Suprapubic skin (tissue), 4 donors: ENCODE results near the gene AP2A1. TPM values are rescaled to one million over a fixed set of nuclear protein-coding genes. Genes with fewer than 3 reads are reported as not detected.

Experiments used
- DNase-seq, 2 donors: peaks; one replicate each; pipeline ENCODE4 v3.0.0-alpha.2; 2019; ENCODE audit warnings: low spot score in 2 of 2
- H3K27ac ChIP-seq: fragments of 200-600 bp; sonication (generic); one replicate; pipeline ENCODE4 v1.5.1; 2019
- H3K27me3 ChIP-seq: fragments of 200-600 bp; sonication (generic); one replicate; pipeline ENCODE4 v1.5.1; 2019
- H3K36me3 ChIP-seq: fragments of 200-600 bp; sonication (generic); one replicate; pipeline ENCODE4 v1.5.1; 2019
- H3K4me1 ChIP-seq: fragments of 200-600 bp; sonication (generic); one replicate; pipeline ENCODE4 v1.5.1; 2019
- H3K4me3 ChIP-seq: fragments of 200-600 bp; sonication (generic); one replicate; pipeline ENCODE4 v1.5.1; 2019; ENCODE audit warnings: mild to moderate bottlenecking
- H3K9me3 ChIP-seq: fragments of 200-600 bp; sonication (generic); one replicate; pipeline ENCODE4 v1.5.1; 2019
- EP300 ChIP-seq: sonication (generic); formaldehyde crosslinking; IDR thresholded peaks from one replicate; pipeline ENCODE4 v1.6.1; 2017; ENCODE audit warnings: antibody characterized with exemption
- POLR2A ChIP-seq, 2 donors: fragments of 450-650 bp; IDR thresholded peaks; one replicate each; pipeline ENCODE4 v1.6.1; 2017; ENCODE audit warnings: antibody characterized with exemption in 2 of 2, mild to moderate bottlenecking in 2 of 2, moderate library complexity in 2 of 2
- POLR2AphosphoS5 ChIP-seq, 3 donors: sonication (generic); formaldehyde crosslinking; IDR thresholded peaks; one replicate each; pipeline ENCODE4 v1.6.1; 2017; ENCODE audit warnings: antibody characterized with exemption in 3 of 3
- WGBS: methylation state at CpG from one replicate; pipeline ENCODE4 v1.1.5; 2018; 5-methylcytosine and 5-hydroxymethylcytosine counted together
- total RNA-seq, 4 donors: library from RNA; depleted of rRNA; stranded (reverse); fragments of >200 nt; gene quantifications; one replicate each; pipeline ENCODE4 v1.1.0, GENCODE V29; 2016
- TF ChIP-seq, protein P1 (sequence below), 2 donors: fragments of 200-600 bp in 1 of 2; fragments of 450-650 bp in 1 of 2; sonication (generic) in 1 of 2; IDR thresholded peaks; one replicate each; pipeline ENCODE4 v1.5.1; 2016 to 2019; ENCODE audit warnings: antibody characterized with exemption in 2 of 2, mild to moderate bottlenecking in 1 of 2, moderate library complexity in 1 of 2

AP2A1 gene
- total RNA-seq, 4 donors from 2014 or later: 78.1 to 101 (median 93.4) TPM

DNA sequence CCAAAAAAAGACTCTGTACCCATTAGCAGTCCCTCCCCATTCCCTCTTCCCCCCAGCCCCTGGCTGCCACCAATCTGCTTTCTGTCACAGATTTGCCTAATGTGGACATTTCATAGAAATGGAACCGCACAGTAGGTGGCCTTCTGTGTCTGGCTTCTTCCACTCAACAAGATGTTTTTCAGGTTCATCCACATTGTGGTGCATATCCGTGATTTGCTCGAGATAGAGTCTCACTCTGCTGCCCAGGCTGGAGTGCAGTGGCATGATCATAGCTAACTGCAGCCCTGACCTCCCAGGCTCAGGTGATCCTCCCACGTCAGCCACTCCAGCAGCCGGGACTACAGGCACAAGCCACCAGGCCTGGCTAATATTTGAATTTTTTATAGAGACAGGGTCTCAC lies 20.9 kb downstream of the AP2A1 start:
- DNase-seq: no peak
- 80% methylated on average over 5 of the region's 5 CpGs for WGBS
- no peaks in the 10 kb centered on the region for H3K9me3 ChIP-seq
- TF ChIP-seq POLR2A (IDR thresholded peaks at IDR 0.05) (no peak), EP300 (no peak), POLR2AphosphoS5 (IDR thresholded peaks at IDR 0.05) (no peak)
- TF ChIP-seq, protein P1, sequence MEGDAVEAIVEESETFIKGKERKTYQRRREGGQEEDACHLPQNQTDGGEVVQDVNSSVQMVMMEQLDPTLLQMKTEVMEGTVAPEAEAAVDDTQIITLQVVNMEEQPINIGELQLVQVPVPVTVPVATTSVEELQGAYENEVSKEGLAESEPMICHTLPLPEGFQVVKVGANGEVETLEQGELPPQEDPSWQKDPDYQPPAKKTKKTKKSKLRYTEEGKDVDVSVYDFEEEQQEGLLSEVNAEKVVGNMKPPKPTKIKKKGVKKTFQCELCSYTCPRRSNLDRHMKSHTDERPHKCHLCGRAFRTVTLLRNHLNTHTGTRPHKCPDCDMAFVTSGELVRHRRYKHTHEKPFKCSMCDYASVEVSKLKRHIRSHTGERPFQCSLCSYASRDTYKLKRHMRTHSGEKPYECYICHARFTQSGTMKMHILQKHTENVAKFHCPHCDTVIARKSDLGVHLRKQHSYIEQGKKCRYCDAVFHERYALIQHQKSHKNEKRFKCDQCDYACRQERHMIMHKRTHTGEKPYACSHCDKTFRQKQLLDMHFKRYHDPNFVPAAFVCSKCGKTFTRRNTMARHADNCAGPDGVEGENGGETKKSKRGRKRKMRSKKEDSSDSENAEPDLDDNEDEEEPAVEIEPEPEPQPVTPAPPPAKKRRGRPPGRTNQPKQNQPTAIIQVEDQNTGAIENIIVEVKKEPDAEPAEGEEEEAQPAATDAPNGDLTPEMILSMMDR (IDR thresholded peaks at IDR 0.05): no peak
- no peaks in the 10 kb centered on the region for H3K27me3 ChIP-seq
- H3K4me1 ChIP-seq: peaks cover 18% of the 10 kb centered on the region
- H3K4me3 ChIP-seq: no peak overlapping the region
- no peak overlapping the region for H3K27ac ChIP-seq
- H3K36me3 ChIP-seq: peaks cover 80% of the 10 kb centered on the region

- H3K4me1 ChIP-seq: peaks cover 18% of the 10 kb centered on the region
- TF ChIP-seq EP300: no peak
- TF ChIP-seq, protein P1 (IDR thresholded peaks at IDR 0.05): no peak
- TF ChIP-seq POLR2A (IDR thresholded peaks at IDR 0.05): no peak
- TF ChIP-seq POLR2AphosphoS5 (IDR thresholded peaks at IDR 0.05): no peak
- no peak overlapping the region for H3K4me3 ChIP-seq
- no peak overlapping the region for H3K27ac ChIP-seq
- DNase-seq: no peak
- 72% methylated on average over 10 of the region's 10 CpGs for whole genome bisulfite sequencing
- H3K27me3 ChIP-seq: no peaks in the 10 kb centered on the region
- H3K9me3 ChIP-seq: no peaks in the 10 kb centered on the region
- H3K36me3 ChIP-seq: peaks cover 80% of the 10 kb centered on the region
Measured at GRCh38 chr19:49788857-49789256, 22.1 kb downstream of the AP2A1 start.

DNA sequence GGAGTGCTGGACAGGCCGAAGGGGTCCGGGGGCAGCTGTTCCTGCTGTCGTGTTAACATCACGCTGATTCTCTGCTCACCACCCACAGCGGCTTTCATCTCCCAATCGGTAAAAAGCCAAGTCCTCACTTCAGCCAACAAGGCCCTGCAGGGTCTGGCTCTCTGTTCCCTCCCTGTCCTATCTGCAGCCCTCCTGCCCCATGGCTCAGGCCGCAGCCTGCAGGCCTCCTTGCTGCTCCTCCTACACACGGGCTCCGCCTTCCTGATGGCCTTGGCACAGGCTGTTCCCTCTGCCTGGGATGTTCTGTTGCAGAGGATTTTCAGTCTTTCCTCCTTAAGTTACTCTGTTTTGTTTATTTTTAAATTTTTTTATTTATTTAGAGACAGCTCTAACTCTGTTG lies 24.1 kb downstream of the AP2A1 start:
- no peaks in the 10 kb centered on the region for H3K9me3 ChIP-seq
- no peak overlapping the region for H3K4me3 ChIP-seq
- WGBS: 64% methylated on average over 8 of the region's 9 CpGs
- peaks cover 18% of the 10 kb centered on the region for H3K4me1 ChIP-seq
- peaks cover 83% of the 10 kb centered on the region for H3K36me3 ChIP-seq
- TF ChIP-seq POLR2AphosphoS5 (IDR thresholded peaks at IDR 0.05): no peak
- no peak for TF ChIP-seq POLR2A (IDR thresholded peaks at IDR 0.05)
- TF ChIP-seq, protein P1 (IDR thresholded peaks at IDR 0.05): no peak
- no peak for TF ChIP-seq EP300
- H3K27me3 ChIP-seq: no peaks in the 10 kb centered on the region
- H3K27ac ChIP-seq: no peak overlapping the region
- no peak for DNase-seq

- no peak overlapping the region for H3K27ac ChIP-seq
- no peaks in the 10 kb centered on the region for H3K27me3 ChIP-seq
- peaks cover 91% of the 10 kb centered on the region for H3K36me3 ChIP-seq
- 95% methylated on average over 14 of the region's 26 CpGs for WGBS
- H3K4me3 ChIP-seq: no peak overlapping the region
- no peaks in the 10 kb centered on the region for H3K9me3 ChIP-seq
- H3K4me1 ChIP-seq: peaks cover 8% of the 10 kb centered on the region
- TF ChIP-seq, protein P1 (IDR thresholded peaks at IDR 0.05): no peak
- TF ChIP-seq EP300 (no peak), POLR2A (IDR thresholded peaks at IDR 0.05) (no peak), POLR2AphosphoS5 (IDR thresholded peaks at IDR 0.05) (no peak)
- no peak for DNase-seq
Measured at GRCh38 chr19:49791776-49792445, 25.1 kb downstream of the AP2A1 start.

DNA sequence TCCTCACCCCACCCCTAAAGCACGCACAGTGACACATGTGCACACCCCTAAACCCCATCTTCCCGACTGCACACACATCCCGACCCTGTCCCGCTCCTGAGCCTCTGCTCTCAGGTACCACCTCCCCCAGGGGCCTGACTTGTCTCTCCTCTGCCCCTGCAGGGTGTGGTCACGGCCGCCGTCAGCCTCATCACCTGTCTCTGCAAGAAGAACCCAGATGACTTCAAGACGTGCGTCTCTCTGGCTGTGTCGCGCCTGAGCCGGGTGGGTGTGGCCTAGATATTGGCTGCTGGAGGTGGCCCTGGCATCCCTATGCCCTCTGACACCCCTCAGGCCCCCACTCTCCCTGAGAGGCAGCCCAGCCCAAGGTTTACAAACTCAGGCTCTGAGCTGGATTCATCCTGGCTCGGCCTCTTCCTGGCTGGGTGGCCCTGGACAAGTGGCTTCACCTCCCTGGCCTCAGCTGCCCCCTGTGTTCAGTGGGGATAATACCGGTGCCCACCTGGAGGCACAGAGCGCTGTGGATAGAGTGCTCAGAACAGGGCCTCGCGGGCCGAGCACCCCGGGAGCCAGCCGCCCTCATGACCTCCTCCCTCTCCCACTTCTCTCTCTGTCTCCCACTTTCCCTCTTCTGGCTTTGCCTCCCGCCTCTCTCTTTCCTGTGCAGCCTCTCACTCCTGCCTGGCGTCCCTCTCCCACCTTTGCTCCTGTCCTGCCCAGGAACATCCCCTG lies 26.2 kb downstream of the AP2A1 start:
- TF ChIP-seq EP300: no peak
- TF ChIP-seq, protein P1 (IDR thresholded peaks at IDR 0.05): no peak
- no peak for TF ChIP-seq POLR2A (IDR thresholded peaks at IDR 0.05)
- TF ChIP-seq POLR2AphosphoS5 (IDR thresholded peaks at IDR 0.05): no peak

More for the DNA sequence above, 26.2 kb downstream of the AP2A1 start:
- no peaks in the 10 kb centered on the region for H3K9me3 ChIP-seq
- H3K27me3 ChIP-seq: no peaks in the 10 kb centered on the region
- 87% methylated on average over 22 of the region's 22 CpGs for WGBS
- H3K36me3 ChIP-seq: peaks cover 98% of the 10 kb centered on the region
- DNase-seq: no peak
- no peak overlapping the region for H3K4me3 ChIP-seq
- H3K4me1 ChIP-seq: peaks cover 8% of the 10 kb centered on the region
- H3K27ac ChIP-seq: no peak overlapping the region
